Activated T-cell treated with anti-CD3 and anti-CD28 coated beads, Interleukin-2, amount 50 U/mL, for 4 hours (primary cell): ENCODE results near the gene RALGPS1. TPM values are rescaled to one million over a fixed set of nuclear protein-coding genes. Genes with fewer than 3 reads are reported as not detected.
"Not testable (repeated sequence)": the region's sequence is repeated elsewhere in the genome, so short reads cannot be mapped to it uniquely, and the experiment has no call there.

Experiments used
- ATAC-seq, 2 donors: fragments of 200-7000 bp; cut with Tn5 transposase; one replicate each; pipeline ENCODE4 v1.10.0; 2021
- DNase-seq: peaks from one replicate; pipeline ENCODE4 v3.0.0-alpha.2; 2020
- H3K27me3 Mint-ChIP-seq: one replicate; pipeline ENCODE4 v1.8.0; 2021; ENCODE audit warnings: low read depth, mixed read lengths
- H3K36me3 Mint-ChIP-seq: one replicate; pipeline ENCODE4 v1.8.0; 2022; ENCODE audit warnings: mixed read lengths; ENCODE audit not compliant: insufficient read depth
- H3K4me1 Mint-ChIP-seq: one replicate; pipeline ENCODE4 v1.8.0; 2021; ENCODE audit warnings: low read depth, mixed read lengths
- H3K4me3 Mint-ChIP-seq: one replicate; pipeline ENCODE4 v1.8.0; 2021; ENCODE audit warnings: mild to moderate bottlenecking, moderate library complexity, mixed read lengths
- H3K9me3 Mint-ChIP-seq: one replicate; pipeline ENCODE4 v1.8.0; 2021; ENCODE audit warnings: mixed read lengths
- total RNA-seq, 3 donors: library from RNA; stranded (reverse); gene quantifications; one replicate each; pipeline ENCODE4 v1.2.1, GENCODE V29; 2021

RALGPS1 gene
- total RNA-seq, 3 donors from 2014 or later = 0.51 to 1.2 (median 1.1) TPM

DNA sequence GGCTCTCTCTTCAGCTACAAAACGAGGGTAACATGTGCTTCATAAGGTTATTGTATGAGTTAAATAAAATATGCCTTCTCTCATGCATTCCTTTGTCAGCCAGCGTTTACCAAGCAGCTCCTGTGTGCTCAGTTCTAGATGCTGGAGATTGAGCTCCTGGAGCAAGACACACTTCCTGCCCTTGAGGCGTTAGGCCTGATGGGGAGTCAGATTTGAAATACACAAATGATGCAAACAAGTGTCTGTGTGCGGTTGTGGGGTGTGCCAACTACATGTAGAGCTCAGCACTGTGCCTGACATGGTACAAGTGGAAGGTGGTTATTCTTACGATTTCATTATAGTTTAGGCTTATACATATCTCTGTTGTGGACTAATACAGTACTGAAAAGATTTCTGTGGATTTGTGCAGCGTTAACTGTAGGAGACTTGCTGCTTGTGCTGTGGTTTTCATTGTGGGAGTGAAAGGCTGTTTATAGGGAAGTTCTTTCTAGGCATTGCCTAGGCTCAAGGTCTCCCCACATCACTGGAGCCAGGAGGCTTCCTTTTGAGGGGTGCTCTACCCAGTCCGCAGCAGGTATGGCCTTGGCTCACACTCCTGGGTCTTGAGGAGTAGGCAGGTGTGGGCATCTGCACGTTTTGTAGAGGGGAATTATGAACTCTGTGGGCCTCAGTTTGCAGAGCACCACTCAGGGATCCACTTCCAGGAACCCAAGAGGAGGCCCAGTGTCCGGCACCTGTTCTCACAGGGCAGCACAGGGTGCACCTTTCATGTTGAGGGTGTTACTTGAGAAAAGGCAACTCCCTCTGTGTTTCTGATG lies 247.7 kb downstream of the RALGPS1 start:
- H3K36me3 Mint-ChIP-seq = no peaks in the 10 kb centered on the region
- H3K9me3 Mint-ChIP-seq = no peaks in the 10 kb centered on the region
- H3K4me1 Mint-ChIP-seq = peaks cover 15% of the 10 kb centered on the region
- DNase-seq (no peak), ATAC-seq (peak; percentile 38 to 66)
- no peak overlapping the region for H3K4me3 Mint-ChIP-seq
- no peaks in the 10 kb centered on the region for H3K27me3 Mint-ChIP-seq

DNA sequence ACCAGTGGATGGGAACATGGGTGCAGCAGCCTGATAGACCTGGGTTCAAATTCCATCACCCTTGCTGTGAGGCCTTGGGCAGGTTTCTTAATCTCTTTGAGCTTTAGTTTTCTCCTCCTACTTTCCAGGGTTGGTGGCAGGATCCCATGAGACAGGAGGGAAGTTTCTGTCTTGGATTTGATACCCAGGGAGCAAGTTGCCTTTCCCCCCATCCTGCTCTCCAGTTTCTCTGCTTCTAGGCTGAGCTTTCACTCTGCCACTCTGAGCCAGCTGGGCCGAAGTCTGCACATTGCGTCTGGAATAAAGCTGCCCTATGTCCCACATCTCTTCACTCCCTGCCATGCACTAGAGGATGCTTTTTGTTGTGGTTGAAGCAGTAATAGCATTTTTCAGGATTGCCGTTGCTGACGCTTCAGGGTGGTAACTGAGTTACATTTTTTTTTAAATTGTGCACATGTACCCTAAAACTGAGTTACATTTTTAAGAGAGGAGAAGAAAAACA lies 248.3 kb downstream of the RALGPS1 start:
- no peak for ATAC-seq
- DNase-seq = no peak
- no peaks in the 10 kb centered on the region for H3K27me3 Mint-ChIP-seq
- H3K9me3 Mint-ChIP-seq = no peaks in the 10 kb centered on the region
- H3K36me3 Mint-ChIP-seq = peaks cover 3% of the 10 kb centered on the region
- no peak overlapping the region for H3K4me3 Mint-ChIP-seq
- H3K4me1 Mint-ChIP-seq = peaks cover 15% of the 10 kb centered on the region

DNA sequence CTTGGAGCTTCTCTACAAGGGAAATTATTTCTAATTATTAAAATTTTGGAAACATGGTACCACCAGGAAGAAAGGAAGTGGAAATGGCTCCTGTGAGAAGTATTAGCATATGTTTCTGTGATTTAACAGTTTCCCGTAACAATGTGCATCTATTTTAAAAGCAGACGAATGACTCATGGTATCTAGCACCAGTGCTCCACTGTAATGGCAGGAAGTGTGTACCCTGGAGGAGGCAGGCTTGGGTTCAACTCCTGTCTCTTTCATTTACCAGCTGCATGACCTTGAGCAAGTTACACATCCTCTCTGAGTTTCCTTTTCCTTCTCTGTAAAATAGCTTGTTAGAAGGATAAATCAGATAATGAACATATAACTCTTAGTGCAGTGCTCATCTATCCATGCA lies 248.8 kb downstream of the RALGPS1 start:
- Mint-ChIP-seq H3K4me1 (peaks cover 15% of the 10 kb centered on the region), H3K9me3 (no peaks in the 10 kb centered on the region), H3K36me3 (peaks cover 3% of the 10 kb centered on the region), H3K27me3 (no peaks in the 10 kb centered on the region), H3K4me3 (no peak overlapping the region)
- DNase-seq (no peak), ATAC-seq (peak in 1 of 2 donors; percentile 46)

DNA sequence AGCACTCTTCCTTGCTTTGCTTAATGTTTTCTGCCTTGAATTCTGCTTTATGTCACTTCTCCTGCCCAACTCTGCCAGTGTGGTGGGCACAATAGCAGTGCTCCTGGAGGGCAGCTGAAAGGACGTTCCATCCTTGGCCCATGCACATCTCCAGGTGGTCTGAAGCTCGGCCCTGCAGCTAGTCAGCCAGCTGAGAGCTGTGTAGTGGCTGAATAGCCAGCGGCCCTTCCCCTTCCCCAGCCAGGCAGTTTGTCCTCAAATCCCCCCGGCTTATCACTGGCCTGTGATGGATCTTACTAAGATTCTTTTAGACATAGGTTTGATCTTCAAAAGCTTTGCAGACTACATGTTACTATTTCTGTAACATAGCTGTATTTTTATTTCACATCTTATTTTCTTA lies 250.5 kb downstream of the RALGPS1 start:
- DNase-seq (no peak), ATAC-seq (no peak)
- peaks cover 15% of the 10 kb centered on the region for H3K4me1 Mint-ChIP-seq
- no peaks in the 10 kb centered on the region for H3K9me3 Mint-ChIP-seq
- peaks cover 11% of the 10 kb centered on the region for H3K36me3 Mint-ChIP-seq
- H3K27me3 Mint-ChIP-seq = no peaks in the 10 kb centered on the region
- no peak overlapping the region for H3K4me3 Mint-ChIP-seq

DNA sequence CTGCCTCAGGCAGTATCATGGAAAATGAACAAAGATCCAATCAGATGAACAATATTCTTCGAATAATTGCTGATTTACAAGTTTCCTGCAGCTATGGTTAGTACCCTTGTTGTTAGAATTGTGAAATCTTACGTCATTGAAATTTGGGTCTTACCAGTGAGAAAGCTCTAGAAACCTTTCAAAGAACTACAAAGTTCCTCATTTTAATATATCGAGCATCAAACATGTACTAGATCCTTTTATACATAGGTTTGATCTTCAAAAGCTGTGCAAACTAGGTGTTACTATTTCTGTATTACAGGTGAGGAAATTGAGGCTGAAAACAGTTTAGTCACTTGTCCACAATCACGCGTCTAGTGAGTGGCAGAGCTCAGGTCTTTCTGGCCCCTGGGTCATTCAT lies 251.5 kb downstream of the RALGPS1 start:
- Mint-ChIP-seq H3K4me3 (no peak overlapping the region), H3K4me1 (peaks cover 15% of the 10 kb centered on the region), H3K27me3 (no peaks in the 10 kb centered on the region), H3K9me3 (no peaks in the 10 kb centered on the region), H3K36me3 (peaks cover 11% of the 10 kb centered on the region)
- ATAC-seq (no peak), DNase-seq (no peak)

DNA sequence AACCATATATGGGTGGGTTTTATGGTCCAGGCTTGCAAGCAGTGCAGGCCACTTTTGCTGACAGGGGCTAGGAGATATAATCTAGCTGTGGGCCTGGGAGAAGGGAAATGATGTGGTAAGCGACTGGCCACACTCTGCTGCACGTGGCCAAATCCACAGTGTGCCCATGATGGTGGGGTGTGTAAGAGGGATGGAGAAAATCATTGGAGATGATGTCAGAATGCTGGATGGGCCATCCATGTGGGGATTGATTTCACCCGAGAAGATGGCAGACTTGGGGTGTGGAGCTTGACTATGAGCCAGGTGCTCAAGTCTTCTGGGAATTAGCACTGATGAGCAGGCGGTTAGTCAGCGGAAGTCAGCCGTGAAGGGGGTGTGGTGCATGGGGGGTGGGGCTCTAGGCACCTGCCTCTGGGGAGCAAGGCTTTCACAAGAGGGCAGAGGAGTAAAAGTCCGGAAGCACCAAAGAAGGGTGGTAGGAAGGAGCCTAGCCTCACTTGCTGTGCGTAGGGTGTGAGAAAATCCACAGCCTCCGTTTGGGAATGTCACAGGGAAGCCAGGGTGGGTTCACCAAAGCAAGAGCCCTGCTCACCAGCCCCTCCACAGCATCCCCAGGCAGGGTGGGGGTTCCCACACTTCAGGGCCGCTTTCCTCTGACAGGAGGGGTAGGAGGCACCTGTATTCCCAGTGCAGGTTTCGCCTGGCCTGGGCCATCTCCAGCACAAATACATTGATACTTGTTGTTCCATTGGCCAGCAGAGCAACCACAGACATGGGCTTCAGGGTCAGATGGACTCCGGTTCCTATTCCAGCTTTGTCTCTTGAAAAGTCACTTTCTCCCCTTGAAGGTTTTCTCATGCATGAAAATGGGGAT lies 252.3 kb downstream of the RALGPS1 start:
- H3K27me3 Mint-ChIP-seq = no peaks in the 10 kb centered on the region
- DNase-seq (no peak), ATAC-seq (no peak)
- H3K4me3 Mint-ChIP-seq = no peak overlapping the region
- peaks cover 11% of the 10 kb centered on the region for H3K36me3 Mint-ChIP-seq
- peaks cover 15% of the 10 kb centered on the region for H3K4me1 Mint-ChIP-seq
- no peaks in the 10 kb centered on the region for H3K9me3 Mint-ChIP-seq

DNA sequence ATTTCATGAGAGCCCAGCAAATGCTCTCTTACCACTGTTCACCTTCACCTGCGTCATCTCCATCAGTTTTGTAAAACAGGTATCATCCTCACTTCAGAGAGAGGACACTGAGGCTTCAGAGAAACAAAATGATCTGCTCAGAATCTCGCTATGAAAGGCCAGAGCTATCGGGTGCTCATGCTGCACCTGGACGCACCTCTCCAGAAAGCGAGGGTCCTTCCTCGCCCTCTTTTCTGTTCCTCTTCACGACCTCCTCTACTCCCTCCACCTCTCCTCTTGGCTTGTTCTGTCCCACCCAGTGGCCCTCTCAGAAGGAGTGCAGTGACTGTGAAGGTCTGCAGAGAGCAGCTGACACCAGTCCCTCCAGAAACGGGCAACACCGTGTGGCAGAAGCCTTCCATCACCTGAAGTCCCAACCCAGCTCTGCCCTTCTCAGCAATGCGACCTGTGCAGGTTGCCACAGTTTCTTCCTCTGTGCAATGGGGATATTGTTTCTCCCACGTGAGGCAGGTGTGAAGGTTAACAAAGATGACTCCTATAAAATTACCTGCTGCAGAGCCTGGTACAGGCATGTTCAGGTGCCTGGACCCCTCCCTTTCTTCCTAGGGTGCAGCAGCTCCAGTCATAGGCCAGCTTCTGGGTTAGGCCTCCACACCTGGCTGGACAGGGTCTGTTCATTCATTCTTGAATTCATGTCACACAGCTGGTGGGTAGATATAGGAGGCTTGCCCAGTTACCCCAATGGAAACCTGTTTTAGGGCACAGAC lies 253.2 kb downstream of the RALGPS1 start:
- Mint-ChIP-seq H3K9me3 (no peaks in the 10 kb centered on the region), H3K36me3 (peaks cover 11% of the 10 kb centered on the region), H3K4me1 (peaks cover 9% of the 10 kb centered on the region), H3K4me3 (no peak overlapping the region), H3K27me3 (no peaks in the 10 kb centered on the region)
- ATAC-seq (no peak), DNase-seq (no peak)

DNA sequence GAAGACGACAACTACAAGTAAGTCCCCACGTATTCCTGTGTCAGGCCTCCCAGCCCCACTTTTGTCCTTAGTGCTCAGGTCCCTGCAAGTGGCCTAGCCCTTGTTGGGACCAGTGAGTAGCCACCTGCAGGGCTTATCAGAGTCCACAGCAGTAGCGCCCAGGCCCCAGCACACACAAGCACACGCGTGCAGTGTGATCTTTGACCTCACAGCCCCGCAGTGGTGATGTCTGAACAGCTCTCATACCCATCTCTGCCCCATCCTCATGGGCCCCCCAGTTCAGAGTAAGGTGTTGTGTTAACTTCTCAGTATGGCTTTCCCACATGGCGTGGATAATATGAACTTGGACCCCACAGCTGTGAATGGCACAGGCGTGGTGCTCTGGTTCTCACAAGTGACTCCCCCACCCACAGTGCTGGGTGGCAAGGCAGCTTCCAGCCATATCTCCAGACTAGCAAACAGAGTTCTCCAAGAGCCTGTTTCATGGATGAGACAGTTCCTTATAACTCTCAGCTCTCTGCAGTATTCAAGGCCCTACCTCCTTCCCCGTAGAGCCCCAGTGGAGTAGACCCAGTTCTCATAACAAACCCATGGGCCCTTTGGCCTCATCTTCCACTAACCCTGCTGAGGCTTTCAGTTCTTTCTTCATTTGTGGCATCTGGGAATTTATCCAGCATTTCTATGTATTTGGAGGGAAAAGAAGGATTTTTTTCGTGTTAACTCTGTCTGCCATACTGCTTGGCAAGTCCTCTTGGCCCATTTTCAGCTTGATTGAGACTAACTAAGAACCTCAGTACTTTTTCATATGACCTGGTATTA lies 254.4 kb downstream of the RALGPS1 start:
- H3K4me1 Mint-ChIP-seq = peaks cover under 1% of the 10 kb centered on the region
- H3K36me3 Mint-ChIP-seq = peaks cover 11% of the 10 kb centered on the region
- no peaks in the 10 kb centered on the region for H3K9me3 Mint-ChIP-seq
- DNase-seq (no peak), ATAC-seq (no peak)
- no peak overlapping the region for H3K4me3 Mint-ChIP-seq
- H3K27me3 Mint-ChIP-seq = no peaks in the 10 kb centered on the region

DNA sequence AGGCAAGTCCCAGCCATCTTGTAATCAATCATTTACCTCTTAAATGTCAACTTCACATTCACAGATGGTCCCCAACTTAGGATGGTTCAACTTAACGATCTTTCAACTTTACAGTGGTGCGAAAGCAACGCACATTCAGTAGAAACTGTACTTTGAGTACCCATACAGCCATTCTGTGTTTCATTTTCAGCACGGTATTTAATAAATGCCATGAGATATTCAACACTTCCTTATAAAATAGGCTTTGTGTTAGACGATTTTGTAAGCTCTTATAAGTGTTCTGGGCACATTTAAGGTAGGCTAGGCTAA lies 254.9 kb downstream of the RALGPS1 start:
- no peak overlapping the region for H3K4me3 Mint-ChIP-seq
- H3K4me1 Mint-ChIP-seq = no peaks in the 10 kb centered on the region
- H3K9me3 Mint-ChIP-seq = no peaks in the 10 kb centered on the region
- DNase-seq = no peak
- H3K36me3 Mint-ChIP-seq = peaks cover 11% of the 10 kb centered on the region
- H3K27me3 Mint-ChIP-seq = no peaks in the 10 kb centered on the region
- no peak for ATAC-seq

DNA sequence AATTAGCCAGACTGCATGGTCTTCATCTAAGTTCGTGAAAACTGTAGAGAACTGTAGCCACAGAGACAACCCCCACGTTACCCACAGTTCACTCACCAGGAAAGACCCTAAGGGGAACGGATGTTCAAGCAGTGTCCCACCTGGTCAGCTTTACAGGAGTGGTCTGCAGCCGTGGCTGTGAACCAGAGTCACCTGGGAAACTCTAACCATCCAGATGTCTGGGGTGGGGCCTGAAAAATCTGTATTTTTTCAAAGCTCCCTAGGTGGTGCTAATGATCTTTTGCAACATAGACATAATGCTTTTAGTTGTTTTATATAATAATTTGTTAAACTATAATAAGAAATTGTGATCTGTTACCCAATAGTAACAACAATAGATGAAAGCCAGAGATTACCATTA lies 255.5 kb downstream of the RALGPS1 start:
- H3K9me3 Mint-ChIP-seq = no peaks in the 10 kb centered on the region
- ATAC-seq = no peak
- H3K4me3 Mint-ChIP-seq = no peak overlapping the region
- H3K4me1 Mint-ChIP-seq = no peaks in the 10 kb centered on the region
- DNase-seq = no peak
- H3K36me3 Mint-ChIP-seq = peaks cover 11% of the 10 kb centered on the region
- no peaks in the 10 kb centered on the region for H3K27me3 Mint-ChIP-seq

DNA sequence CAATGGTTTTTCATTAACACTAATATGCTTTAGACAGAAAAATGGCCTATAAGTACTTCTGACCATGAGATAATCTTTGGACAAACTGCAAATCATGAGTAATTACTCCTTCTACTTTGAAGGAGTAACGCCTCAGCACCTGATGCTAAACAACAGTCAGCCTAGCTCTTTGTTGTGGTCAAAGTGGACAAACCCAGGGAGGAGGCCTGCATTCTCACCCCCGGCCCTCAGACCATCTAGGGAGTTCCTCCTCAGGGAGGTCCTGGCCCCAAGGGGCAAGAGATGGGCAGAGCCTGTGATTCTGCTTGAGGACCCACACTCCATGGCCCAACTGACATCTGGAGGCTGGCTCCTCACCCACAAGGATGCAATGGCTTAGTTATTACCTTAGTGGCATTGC lies 256.1 kb downstream of the RALGPS1 start:
- Mint-ChIP-seq H3K36me3 (peaks cover 11% of the 10 kb centered on the region), H3K4me3 (no peak overlapping the region), H3K4me1 (no peaks in the 10 kb centered on the region), H3K9me3 (no peaks in the 10 kb centered on the region), H3K27me3 (no peaks in the 10 kb centered on the region)
- DNase-seq = no peak
- no peak for ATAC-seq

DNA sequence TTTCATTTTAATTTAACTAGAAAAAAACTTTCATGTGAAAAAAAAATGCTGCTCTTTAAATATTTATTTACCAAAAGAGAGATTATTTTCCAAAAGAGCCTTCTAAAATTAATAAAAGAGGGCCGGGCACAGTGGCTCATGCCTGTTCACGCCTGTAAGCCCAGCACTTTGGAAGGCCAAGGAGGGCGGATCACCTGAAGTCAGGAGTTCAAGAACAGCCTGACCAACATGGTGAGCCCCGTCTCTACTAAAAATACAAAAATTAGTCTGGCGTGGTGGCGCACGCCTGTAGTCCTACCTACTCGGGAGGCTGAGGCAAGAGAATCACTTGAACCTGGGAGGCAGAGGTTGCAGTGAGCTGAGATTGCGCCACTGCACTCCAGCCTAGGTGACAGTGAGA lies 256.8 kb downstream of the RALGPS1 start:
- not testable (repeated sequence) for ATAC-seq, H3K4me3 Mint-ChIP-seq, H3K9me3 Mint-ChIP-seq

DNA sequence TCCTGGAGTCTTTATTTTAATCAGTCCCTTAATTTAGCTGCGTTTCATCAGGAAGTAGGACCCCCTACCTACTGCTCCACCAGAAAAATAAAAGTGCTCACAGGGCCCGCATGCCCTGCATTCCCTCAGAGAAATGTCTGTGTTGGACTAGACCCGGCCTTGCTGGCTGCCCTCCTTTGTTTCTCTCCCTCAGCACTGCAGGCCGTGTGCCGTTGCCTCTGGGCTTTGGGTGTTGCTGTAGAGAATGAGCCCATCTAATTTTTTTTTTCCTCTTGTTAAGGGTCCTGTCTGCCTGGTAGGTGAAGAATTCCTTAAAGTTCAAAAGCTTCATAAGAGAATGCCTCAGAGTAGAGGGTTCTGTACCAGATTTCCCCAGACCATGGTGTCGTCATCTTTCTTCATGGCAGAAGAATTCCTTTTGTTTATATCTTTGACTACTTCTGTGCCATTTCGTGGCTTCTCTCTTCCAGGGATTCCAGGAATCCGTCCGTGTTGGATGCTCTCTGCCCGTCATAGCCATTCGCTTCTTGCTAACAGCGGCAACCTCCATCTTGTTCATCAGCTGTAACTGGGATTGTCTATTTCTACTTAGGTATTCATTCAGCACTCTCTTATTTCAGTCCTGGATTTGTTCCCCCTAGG lies 257.6 kb downstream of the RALGPS1 start:
- Mint-ChIP-seq H3K4me1 (no peaks in the 10 kb centered on the region), H3K4me3 (no peak overlapping the region), H3K27me3 (no peaks in the 10 kb centered on the region), H3K36me3 (peaks cover 13% of the 10 kb centered on the region), H3K9me3 (no peaks in the 10 kb centered on the region)
- DNase-seq (no peak), ATAC-seq (no peak)

More for the DNA sequence above, 256.8 kb downstream of the RALGPS1 start:
- peaks cover 13% of the 10 kb centered on the region for H3K36me3 Mint-ChIP-seq
- not testable (repeated sequence) for H3K27me3 Mint-ChIP-seq, H3K4me1 Mint-ChIP-seq, DNase-seq
